COLO829 (cell line): Measurements from ENCODE around the gene LRRC75A.
"Not testable (repeated sequence)": the region's sequence is repeated elsewhere in the genome, so short reads cannot be mapped to it uniquely, and the experiment has no call there.

ENCODE experiments used
- DNase-seq: peaks from one replicate; pipeline ENCODE4 v3.0.0; 2012; ENCODE audit warnings: low spot score

LRRC75A gene

GRCh38 chr17:16450028-16450427 is 42.0 kb downstream of the LRRC75A start:
- DNase-seq = no peak

DNA sequence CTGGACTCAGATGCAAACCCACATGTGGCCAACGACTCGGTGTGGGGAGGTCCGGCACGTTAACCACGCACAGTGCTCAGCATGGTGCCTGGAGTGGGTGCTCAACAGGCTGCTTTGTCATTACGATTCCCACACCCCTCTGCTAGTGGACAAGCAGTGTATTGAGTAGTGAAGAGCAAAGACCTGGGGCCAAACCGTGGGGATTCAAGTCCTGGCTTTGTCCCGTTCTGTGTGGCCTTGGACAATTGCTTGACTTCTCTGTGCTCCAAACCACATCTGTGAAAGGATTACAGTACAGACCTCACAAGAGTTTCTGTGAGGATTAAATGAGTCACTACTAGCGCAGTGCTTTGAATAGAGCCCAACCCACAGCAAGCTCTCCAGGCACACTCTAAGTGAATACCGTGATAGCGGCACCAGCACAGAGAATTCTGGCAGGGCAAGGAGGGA is 42.8 kb downstream of the LRRC75A start:
- no peak for DNase-seq

DNA sequence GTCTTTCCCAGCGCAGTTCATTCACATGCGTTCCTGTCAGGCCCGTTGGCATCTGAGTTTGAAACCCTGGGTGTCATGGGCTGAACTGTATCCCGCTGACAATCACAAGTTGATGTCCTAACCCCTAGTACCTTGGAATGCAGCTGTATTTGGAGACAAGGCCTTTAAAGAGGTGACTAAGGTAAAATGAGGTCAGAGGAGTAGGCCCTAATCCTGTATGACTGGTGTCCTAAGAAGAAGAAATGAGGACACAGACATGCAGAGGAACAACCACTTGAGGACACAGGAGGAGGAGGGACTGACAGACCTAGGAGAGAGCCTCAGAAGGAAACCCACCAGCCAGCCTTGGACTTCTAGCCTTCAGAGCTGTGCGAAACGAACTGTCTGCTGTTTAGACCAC is 43.5 kb downstream of the LRRC75A start:
- no peak for DNase-seq

DNA sequence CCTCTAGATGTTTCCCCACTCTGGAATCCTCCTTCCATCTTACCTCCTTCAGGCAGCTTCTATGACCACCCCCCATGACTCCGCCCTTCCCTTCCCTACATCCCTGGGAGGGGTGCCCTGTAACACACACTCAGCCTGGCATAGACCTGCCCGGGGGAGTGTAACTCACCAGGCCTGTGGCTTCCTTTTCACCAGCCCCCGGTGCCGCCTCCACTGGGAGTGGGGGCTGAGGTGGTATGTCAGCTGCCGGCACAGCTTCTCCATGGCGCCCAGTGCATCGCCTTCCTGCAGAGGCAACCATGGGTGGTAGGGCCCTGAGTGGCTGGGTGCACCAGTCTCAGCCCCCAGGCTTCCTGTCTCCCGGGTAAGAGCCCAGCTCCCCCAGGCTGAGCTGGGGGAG is 44.3 kb downstream of the LRRC75A start:
- DNase-seq = no peak

- no peak for DNase-seq
These were observed 45.5 kb downstream of the LRRC75A start for GRCh38 chr17:16446338-16446983.

- no peak for DNase-seq
These were observed 47.6 kb downstream of the LRRC75A start for GRCh38 chr17:16444258-16444886.

DNA sequence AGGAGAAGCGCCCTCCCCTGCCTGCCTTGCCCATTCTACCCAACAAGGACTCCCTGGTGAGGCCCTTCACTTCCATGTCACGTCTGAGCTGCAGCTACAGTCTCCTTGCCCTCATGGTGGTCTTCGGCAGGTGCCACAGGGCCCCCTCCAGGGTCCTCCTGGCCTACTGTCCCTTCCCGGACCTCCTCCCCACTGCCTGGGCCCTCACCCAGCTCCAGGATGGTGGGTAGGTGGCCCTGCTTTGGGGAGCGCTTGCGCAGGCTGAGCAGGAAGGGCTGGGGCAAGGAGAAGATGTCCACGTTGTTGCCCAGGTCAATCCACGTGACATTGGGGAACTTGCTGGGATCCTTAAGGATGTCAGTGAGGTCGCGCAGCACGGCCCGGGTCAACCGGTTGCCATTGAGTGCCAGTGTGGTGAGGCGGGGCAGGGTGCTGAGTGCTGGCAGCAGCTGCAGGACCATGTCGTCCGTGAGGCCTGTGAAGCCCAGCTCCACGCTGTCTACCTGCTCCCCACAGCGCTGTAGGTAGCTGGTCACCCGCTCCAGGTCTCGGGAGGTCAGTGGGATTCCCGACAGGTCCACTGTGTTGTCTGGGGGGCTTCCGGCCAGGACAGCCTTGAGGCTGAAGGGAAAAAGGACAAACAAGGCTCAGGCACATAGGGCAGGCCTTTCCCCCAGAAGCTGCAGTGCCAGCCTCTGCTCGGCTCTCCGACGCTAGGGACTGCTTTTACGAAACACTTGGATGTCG is 48.3 kb downstream of the LRRC75A start:
- no peak for DNase-seq

DNA sequence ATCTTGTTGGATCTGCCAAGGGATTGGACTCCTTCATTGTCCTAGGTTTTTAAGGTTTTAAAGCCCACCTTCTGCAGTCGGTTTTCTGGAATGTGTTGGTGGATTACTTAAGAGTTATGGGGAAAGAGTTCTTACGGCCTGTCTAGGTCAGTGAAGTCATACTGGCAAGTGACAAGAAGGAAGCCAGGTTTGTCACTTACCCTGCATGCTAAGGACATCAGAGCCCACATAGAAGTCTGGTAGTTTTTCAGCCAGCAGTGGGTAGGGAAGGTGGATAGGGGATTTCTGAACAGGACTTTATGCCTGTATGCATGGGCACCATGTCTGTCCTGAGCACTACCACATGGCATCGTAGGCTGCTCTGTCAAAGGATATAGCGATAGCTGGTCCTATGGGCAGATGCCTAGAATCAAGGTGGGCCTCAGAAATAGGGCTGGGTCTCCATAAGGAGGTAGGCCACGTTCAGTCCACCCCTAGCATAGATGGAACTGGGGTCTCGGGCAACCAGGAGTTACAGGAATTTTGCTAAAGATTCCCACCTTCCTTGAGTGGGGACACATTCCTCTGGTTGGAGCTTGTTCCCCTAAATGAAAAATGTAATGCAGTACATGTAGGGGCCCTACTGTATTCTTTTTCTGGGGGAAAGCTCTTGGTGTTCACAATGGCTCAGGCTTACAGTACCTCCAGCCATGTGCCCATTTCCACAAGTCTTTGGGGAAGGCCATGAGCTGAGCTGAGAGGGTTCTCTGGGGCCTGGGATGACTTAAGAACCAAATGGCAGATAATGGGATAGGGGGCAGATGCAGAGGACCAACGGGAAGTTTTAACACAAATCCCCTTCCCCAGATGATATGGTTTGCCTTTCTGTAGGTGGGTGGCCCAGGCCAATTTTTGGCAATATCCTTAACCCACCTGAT is 49.1 kb downstream of the LRRC75A start:
- no peak for DNase-seq

GRCh38 chr17:16442141-16442540 is 49.9 kb downstream of the LRRC75A start:
- DNase-seq = no peak

- DNase-seq = no peak
These were observed 50.9 kb downstream of the LRRC75A start for GRCh38 chr17:16440901-16441629.

DNA sequence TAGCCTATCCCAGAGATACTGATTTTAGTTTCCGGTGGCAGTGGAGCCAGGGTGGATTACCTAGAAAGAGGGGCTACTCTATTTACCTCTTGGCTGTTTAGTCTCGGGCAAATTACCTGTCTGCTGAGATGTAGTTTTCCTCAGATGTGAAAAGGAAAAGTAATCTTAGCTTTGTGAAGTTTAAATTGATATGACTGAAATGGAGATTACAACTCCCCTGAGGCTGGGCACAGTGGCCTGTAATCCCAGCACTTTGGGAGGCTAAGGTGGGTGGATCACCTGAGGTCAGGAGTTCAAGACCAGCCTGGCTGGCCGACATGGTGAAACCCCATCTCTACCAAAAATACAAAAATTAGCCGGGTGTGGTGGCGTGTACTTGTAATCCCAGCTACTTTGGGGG is 51.6 kb downstream of the LRRC75A start:
- not testable (repeated sequence) for DNase-seq

DNA sequence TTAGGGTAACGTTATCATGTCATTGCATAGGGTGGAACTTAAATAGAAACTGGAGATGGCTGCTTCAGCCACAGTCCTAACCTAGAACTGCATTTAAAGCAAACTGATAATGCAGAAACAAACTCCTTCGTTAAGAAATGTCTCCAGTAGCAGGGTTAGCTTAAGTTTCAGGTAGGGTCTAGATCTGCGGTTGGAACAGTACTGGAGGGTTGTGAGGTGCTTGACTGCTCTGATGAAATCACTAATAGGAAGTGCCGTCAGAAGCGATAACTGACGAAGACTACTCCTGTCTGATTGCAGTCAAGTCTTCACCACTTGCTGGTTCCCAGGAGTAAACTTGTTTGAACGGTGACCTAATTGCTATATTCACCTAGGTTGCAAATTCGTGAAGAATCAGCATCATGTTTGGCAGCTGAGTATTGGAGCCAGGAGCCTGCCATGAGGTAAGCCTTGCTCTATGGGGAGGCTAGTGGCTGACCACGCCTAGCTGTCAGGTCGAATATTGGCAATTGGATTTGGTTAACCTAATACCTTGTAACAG is 52.1 kb downstream of the LRRC75A start:
- no peak for DNase-seq

GRCh38 chr17:16439303-16439791 is 52.6 kb downstream of the LRRC75A start:
- DNase-seq = no peak

- peak; percentile 100 for DNase-seq
These were observed 53.3 kb downstream of the LRRC75A start for GRCh38 chr17:16438557-16439302.

DNA sequence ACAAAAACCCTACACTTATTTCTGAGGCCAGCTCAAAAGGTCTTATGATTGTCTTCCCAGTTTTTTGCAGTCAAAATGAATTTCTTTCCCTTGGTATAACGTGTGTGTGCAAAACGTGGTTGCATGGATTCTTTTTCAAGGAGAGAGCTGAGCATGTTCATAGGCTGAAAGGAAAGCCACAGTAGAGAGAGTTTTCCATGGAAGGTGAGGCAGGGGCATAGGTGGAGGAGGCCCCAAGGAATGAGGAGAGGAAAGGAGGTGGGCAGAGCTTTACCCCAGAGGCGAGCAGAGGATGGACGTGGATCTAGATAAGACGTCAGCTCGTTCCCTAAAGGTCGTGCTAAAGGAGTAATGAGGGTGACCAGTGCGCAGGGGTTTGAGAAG is 53.8 kb downstream of the LRRC75A start:
- DNase-seq = no peak

- DNase-seq = no peak
These were observed 54.9 kb downstream of the LRRC75A start for GRCh38 chr17:16437083-16437482.

DNA sequence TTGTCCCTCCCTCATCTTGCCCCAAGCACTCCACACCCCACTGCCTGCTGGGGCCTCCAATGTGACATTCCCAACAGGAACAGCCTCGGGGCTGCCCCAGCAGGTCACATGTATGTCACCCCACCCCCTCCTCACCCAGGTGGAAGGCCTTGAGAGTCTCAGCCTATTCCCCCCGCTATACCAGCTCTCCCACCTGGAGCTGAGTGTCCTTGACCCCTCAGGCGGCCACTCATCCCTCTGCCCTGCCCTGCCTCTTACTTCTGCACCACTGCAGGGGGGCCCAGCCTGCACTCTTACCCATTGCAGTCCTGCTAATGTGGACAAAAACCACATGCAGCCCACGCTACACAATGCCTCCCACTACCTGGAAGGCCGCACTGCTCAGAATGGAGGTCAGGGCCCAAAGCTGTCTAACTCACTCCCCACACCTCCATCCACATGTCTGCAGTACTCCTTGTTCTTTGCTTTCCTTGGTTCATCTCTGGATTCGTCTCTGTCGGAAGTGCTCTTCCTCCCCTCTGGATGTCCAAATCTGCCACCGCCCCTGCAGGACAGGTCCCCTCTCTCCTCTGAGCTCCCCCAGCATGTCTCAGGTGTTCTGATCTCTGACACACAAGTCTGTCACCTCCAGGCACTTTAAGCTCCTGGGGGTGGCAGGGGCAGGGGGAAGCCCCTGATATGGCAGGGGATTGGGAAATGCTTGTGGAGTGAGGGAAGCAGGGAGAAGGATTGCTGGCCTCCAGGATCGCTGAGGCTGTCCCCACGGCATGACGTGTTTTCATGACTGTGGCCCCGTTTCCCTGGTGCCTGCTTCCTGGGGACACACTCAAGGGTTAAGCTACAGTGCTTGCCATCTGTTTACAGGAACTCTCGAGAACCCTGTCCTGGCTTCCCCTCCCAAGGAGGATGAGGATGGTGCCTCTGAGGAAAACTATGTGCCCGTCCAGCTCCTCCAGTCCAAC is 55.8 kb downstream of the LRRC75A start:
- DNase-seq = no peak

DNA sequence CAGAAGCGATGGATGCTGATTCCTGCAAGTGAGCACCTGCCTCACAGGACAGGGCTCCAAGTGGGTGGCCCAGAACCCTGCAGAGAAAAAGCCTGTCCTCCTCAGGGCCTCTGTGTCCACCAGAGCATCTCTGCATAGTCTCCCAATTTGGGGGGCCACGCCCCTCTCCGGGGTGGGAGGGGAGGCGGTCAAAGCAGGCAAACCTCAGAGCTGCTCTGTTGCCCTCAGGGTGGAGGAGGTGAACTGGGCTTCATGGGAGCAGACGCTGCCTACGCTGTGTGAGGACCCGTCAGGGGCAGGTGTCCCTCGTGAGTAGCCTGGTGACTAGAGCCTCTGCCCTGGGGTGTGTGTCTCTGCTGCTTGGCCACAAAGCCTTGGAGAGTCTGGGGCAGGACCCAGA is 57.3 kb downstream of the LRRC75A start:
- DNase-seq = no peak

DNA sequence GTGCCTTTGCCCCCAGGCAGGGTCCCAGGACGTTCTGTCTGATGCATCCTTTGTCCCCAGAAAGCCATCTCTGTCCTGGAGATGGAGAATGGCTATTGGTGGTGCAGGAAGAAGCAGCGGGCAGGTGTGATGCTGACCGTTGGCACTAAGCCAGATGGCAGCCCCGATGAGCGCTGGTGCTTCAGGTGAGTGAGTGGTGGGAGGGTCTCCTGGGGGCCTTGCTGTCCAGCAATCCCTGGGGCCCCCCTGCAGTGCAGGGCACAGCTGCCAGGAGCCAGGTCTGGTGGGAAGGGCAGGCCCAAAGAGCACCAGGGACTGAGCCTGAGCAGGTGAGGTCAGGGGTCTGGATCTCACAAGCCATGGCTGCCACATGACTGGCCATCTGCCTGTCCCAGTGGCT is 58.5 kb downstream of the LRRC75A start:
- no peak for DNase-seq
